H9 (cell line): ENCODE measurements around the gene SLC22A16. TPM values are rescaled to one million over a fixed set of nuclear protein-coding genes. Genes with fewer than 3 reads are reported as not detected.

ENCODE experiments used
- DNase-seq: peaks from one replicate; pipeline ENCODE4 v3.0.0-alpha.2; 2017
- H2AFZ ChIP-seq: one replicate; pipeline ENCODE4 v1.6.1; 2013; ENCODE audit warnings: mild to moderate bottlenecking, low read length, control low read depth, moderate library complexity
- H2AK5ac ChIP-seq: 2 replicates; pipeline ENCODE4 v1.6.1; 2013; ENCODE audit warnings: low read length, control low read depth, mixed read lengths; ENCODE audit not compliant: insufficient read length
- H2BK120ac ChIP-seq: one replicate; pipeline ENCODE4 v1.6.1; 2013; ENCODE audit warnings: low read depth, mild to moderate bottlenecking, low read length, control low read depth, inconsistent platforms; ENCODE audit not compliant: poor library complexity, severe bottlenecking
- H2BK12ac ChIP-seq: 2 replicates; pipeline ENCODE4 v1.6.1; 2013; ENCODE audit warnings: low read length, control low read depth, mixed read lengths, low read depth; ENCODE audit not compliant: insufficient read length
- H2BK15ac ChIP-seq: 2 replicates; pipeline ENCODE4 v1.6.1; 2013; ENCODE audit warnings: low read depth, low read length, control low read depth
- H2BK20ac ChIP-seq: one replicate; pipeline ENCODE4 v1.6.1; 2013; ENCODE audit warnings: low read depth, mild to moderate bottlenecking, low read length, control low read depth, inconsistent platforms; ENCODE audit not compliant: poor library complexity, severe bottlenecking
- H2BK5ac ChIP-seq: 2 replicates; pipeline ENCODE4 v1.6.1; 2013; ENCODE audit warnings: low read length, control low read depth, mixed read lengths; ENCODE audit not compliant: insufficient read length
- H3K14ac ChIP-seq: 2 replicates; pipeline ENCODE4 v1.6.1; 2013; ENCODE audit warnings: low read length, control low read depth; ENCODE audit not compliant: insufficient read depth
- H3K18ac ChIP-seq: 2 replicates; pipeline ENCODE4 v1.6.1; 2013; ENCODE audit warnings: low read depth, mild to moderate bottlenecking, mixed read lengths, low read length, control low read depth; ENCODE audit not compliant: insufficient read length
- H3K23ac ChIP-seq: 2 replicates; pipeline ENCODE4 v1.6.1; 2013; ENCODE audit warnings: low read length, control low read depth, mixed read lengths, low read depth; ENCODE audit not compliant: insufficient read length
- H3K23me2 ChIP-seq: 2 replicates; pipeline ENCODE4 v1.6.1; 2013; ENCODE audit warnings: low read depth, mild to moderate bottlenecking, mixed read lengths, low read length, control low read depth; ENCODE audit not compliant: insufficient read length, poor library complexity, severe bottlenecking
- H3K27ac ChIP-seq: 2 replicates; pipeline ENCODE4 v1.5.1; 2013; ENCODE audit warnings: low read length, control low read depth, mixed read lengths, low read depth; ENCODE audit not compliant: insufficient read length
- H3K27me3 ChIP-seq: 2 replicates; pipeline ENCODE4 v1.6.1; 2013; ENCODE audit warnings: low read length, control low read depth, inconsistent platforms; ENCODE audit not compliant: insufficient read depth
- H3K4ac ChIP-seq: 2 replicates; pipeline ENCODE4 v1.6.1; 2013; ENCODE audit warnings: low read depth, mild to moderate bottlenecking, control low read depth, inconsistent platforms, low read length, moderate library complexity
- H3K4me1 ChIP-seq: 2 replicates; pipeline ENCODE4 v1.6.1; 2013; ENCODE audit warnings: low read length, control low read depth, inconsistent platforms; ENCODE audit not compliant: insufficient read depth
- H3K4me2 ChIP-seq: 2 replicates; pipeline ENCODE4 v1.6.1; 2013; ENCODE audit warnings: low read length, control low read depth, mixed read lengths; ENCODE audit not compliant: insufficient read length, insufficient read depth
- H3K56ac ChIP-seq: 2 replicates; pipeline ENCODE4 v1.6.1; 2013; ENCODE audit warnings: low read depth, mild to moderate bottlenecking, mixed read lengths, low read length, control low read depth; ENCODE audit not compliant: insufficient read length
- H3K79me1 ChIP-seq: 2 replicates; pipeline ENCODE4 v1.6.1; 2013; ENCODE audit warnings: low read depth, mild to moderate bottlenecking, moderate library complexity, low read length, control low read depth, inconsistent platforms; ENCODE audit not compliant: insufficient read depth, poor library complexity, severe bottlenecking
- H3K79me2 ChIP-seq: 2 replicates; pipeline ENCODE4 v1.6.1; 2013; ENCODE audit warnings: low read length, control low read depth, inconsistent platforms; ENCODE audit not compliant: insufficient read depth
- H3K9ac ChIP-seq: 2 replicates; pipeline ENCODE4 v1.6.1; 2013; ENCODE audit warnings: low read length, control low read depth, mixed read lengths; ENCODE audit not compliant: insufficient read length; ENCODE audit errors: extremely low read depth
- H3K9me3 ChIP-seq: one replicate; pipeline ENCODE4 v1.6.1; 2013; ENCODE audit warnings: low read depth, low read length, inconsistent platforms; ENCODE audit not compliant: control insufficient read depth
- H3T11ph ChIP-seq: one replicate; pipeline ENCODE4 v1.6.1; 2013; ENCODE audit warnings: mild to moderate bottlenecking, low read length, control low read depth, inconsistent platforms
- H4K20me1 ChIP-seq: one replicate; pipeline ENCODE4 v1.6.1; 2013; ENCODE audit not compliant: control insufficient read depth, insufficient read length, insufficient read depth
- H4K5ac ChIP-seq: 2 replicates; pipeline ENCODE4 v1.6.1; 2013; ENCODE audit warnings: low read depth, mild to moderate bottlenecking, mixed read lengths, low read length, control low read depth; ENCODE audit not compliant: insufficient read length
- H4K8ac ChIP-seq: replicated peaks from 2 replicates; pipeline ENCODE4 v1.6.1; 2013; ENCODE audit warnings: low read length, control low read depth, mixed read lengths, low read depth; ENCODE audit not compliant: insufficient read length
- H4K91ac ChIP-seq: 2 replicates; pipeline ENCODE4 v1.6.1; 2013; ENCODE audit warnings: low read depth, mild to moderate bottlenecking, moderate library complexity, mixed read lengths, low read length, control low read depth; ENCODE audit not compliant: insufficient read length
- H3K27ac Mint-ChIP-seq, 3 experiments: 2 replicates in 2 of 3; 3 replicates in 1 of 3; pipeline ENCODE4 v1.8.0; 2020 to 2021; ENCODE audit warnings: mixed read lengths in 3 of 3, mild to moderate bottlenecking in 1 of 3, moderate library complexity in 1 of 3
- H3K27me3 Mint-ChIP-seq: 2 replicates; pipeline ENCODE4 v1.8.0; 2021; ENCODE audit warnings: low read depth, mild to moderate bottlenecking, moderate library complexity, mixed read lengths
- H3K36me3 Mint-ChIP-seq, 3 experiments: 2 replicates in 2 of 3; 3 replicates in 1 of 3; pipeline ENCODE4 v1.8.0; 2020 to 2021; ENCODE audit warnings: low read depth in 3 of 3, mixed read lengths in 3 of 3; ENCODE audit not compliant: insufficient read depth in 1 of 3
- H3K4me1 Mint-ChIP-seq, 2 experiments: 2 replicates each; pipeline ENCODE4 v1.8.0; 2020; ENCODE audit warnings: mixed read lengths in 2 of 2
- H3K4me3 Mint-ChIP-seq, 2 experiments: 2 replicates in 1 of 2; 3 replicates in 1 of 2; pipeline ENCODE4 v1.8.0; 2020 to 2021; ENCODE audit warnings: mild to moderate bottlenecking in 2 of 2, mixed read lengths in 2 of 2, moderate library complexity in 1 of 2
- H3K9me3 Mint-ChIP-seq, 2 experiments: 2 replicates in 1 of 2; 3 replicates in 1 of 2; pipeline ENCODE4 v1.8.0; 2020; ENCODE audit warnings: mild to moderate bottlenecking in 2 of 2, mixed read lengths in 2 of 2, moderate library complexity in 1 of 2
- CTCF ChIP-seq: fragments of 200-600 bp; sonication (generic); conservative IDR thresholded peaks from 3 replicates; pipeline ENCODE4 v1.8.0; 2021; ENCODE audit warnings: antibody characterized with exemption, mild to moderate bottlenecking
- WGBS: extraction: QIAGEN DNeasy Blood & Tissue Kit; methylation state at CpG from one replicate; pipeline ENCODE4 v1.1.7; 2013; ENCODE audit warnings: missing lambda C conversion rate, low lambda C conversion rate, mixed read lengths; ENCODE audit not compliant: insufficient read length; ENCODE audit errors: extremely low coverage; 5-methylcytosine and 5-hydroxymethylcytosine counted together
- total RNA-seq: library from RNA; stranded (reverse); gene quantifications from 2 replicates; pipeline ENCODE4 v1.2.1, GENCODE V29; 2021

Gene SLC22A16
- total RNA-seq, 1 experiment from 2014 or later, result not detected

GRCh38 chr6:110467566-110468140 is 8.8 kb downstream of the SLC22A16 start:
- H2BK12ac ChIP-seq, result no peak overlapping the region
- H4K8ac ChIP-seq, result no peak overlapping the region
- H2AFZ ChIP-seq, result no peak overlapping the region
- H3K4me2 ChIP-seq, result no peak overlapping the region
- no peak overlapping the region for H3K9ac ChIP-seq
- H4K5ac ChIP-seq, result no peak overlapping the region
- H3K27me3 Mint-ChIP-seq, result no peaks in the 10 kb centered on the region; the same call in none of the 2 replicates
- H4K91ac ChIP-seq, result no peak overlapping the region
- H3K4me1 Mint-ChIP-seq, result no peaks in the 10 kb centered on the region
- no peaks in the 10 kb centered on the region for H3K23me2 ChIP-seq
- no peak overlapping the region for H3K14ac ChIP-seq
- H3K79me1 ChIP-seq, result no peaks in the 10 kb centered on the region
- no peak overlapping the region for H3K23ac ChIP-seq
- H3K9me3 Mint-ChIP-seq, result peaks cover 15 to 16% of the 10 kb centered on the region in 2 experiments
- no CpG with 5 or more reads among the region's 1 CpG for WGBS
- no peaks in the 10 kb centered on the region for H3K4me1 ChIP-seq
- no peak overlapping the region for H2BK120ac ChIP-seq
- H2AK5ac ChIP-seq, result no peak overlapping the region
- no peak overlapping the region for H3K4me3 Mint-ChIP-seq
- H2BK5ac ChIP-seq, result no peak overlapping the region
- no peak overlapping the region for H3K27ac Mint-ChIP-seq
- no peak overlapping the region for H2BK15ac ChIP-seq
- H3K79me2 ChIP-seq, result no peaks in the 10 kb centered on the region
- DNase-seq, result no peak
- H2BK20ac ChIP-seq, result no peak overlapping the region
- H3K27me3 ChIP-seq, result no peaks in the 10 kb centered on the region
- H3K4ac ChIP-seq, result no peak overlapping the region
- H3K18ac ChIP-seq, result no peak overlapping the region
- H3K9me3 ChIP-seq, result no peaks in the 10 kb centered on the region
- no peak overlapping the region for H3K56ac ChIP-seq
- H4K20me1 ChIP-seq, result no peaks in the 10 kb centered on the region
- peaks cover 3 to 6% (median 5%) of the 10 kb centered on the region in 3 experiments; a peak in 4 of 7 replicates for H3K36me3 Mint-ChIP-seq
- no peak overlapping the region for H3T11ph ChIP-seq
- no peak for TF ChIP-seq CTCF
- H3K27ac ChIP-seq, result no peak overlapping the region
